HEK293 (cell line): ENCODE data around the gene CHCHD6.

Source experiments
- CTCF ChIA-PET: fragments of 350-600 bp; formaldehyde crosslinking; extraction: SDS; loops from one replicate; lab custom pipeline; 2021; ENCODE audit warnings: antibody characterized with exemption; lab: Yijun Ruan, JAX
- POLR2A ChIA-PET: fragments of 300-600 bp; formaldehyde crosslinking; extraction: SDS; loops from one replicate; lab custom pipeline; 2020; ENCODE audit warnings: antibody characterized with exemption, inconsistent platforms; lab: Yijun Ruan, JAX
- H3K27ac ChIP-seq: fragments of 200-500 bp; sonication (Bioruptor generic); 2 replicates; pipeline ENCODE4 v1.5.1; 2014; ENCODE audit warnings: low read depth, low read length, control low read depth, inconsistent platforms; ENCODE audit errors: extremely low read depth
- H3K36me3 ChIP-seq, 2 experiments: fragments of 200-500 bp in 1 of 2; sonication (Bioruptor generic) in 1 of 2; 1 replicate in 1 of 2; 2 replicates in 1 of 2; pipeline ENCODE4 v1.5.1; 2014 to 2017; ENCODE audit warnings: inconsistent platforms in 2 of 2, low read length in 2 of 2; ENCODE audit not compliant: control insufficient read depth in 2 of 2, insufficient read depth in 1 of 2
- H3K4me1 ChIP-seq: fragments of 200-500 bp; sonication (Bioruptor generic); 2 replicates; pipeline ENCODE4 v1.5.1; 2014; ENCODE audit warnings: mild to moderate bottlenecking, low read length, inconsistent platforms; ENCODE audit not compliant: control insufficient read depth, insufficient read depth
- H3K4me3 ChIP-seq: 2 replicates; pipeline ENCODE4 v1.5.1; 2011; ENCODE audit warnings: low read depth, mild to moderate bottlenecking, control low read depth, low read length, moderate library complexity
- H3K9me3 ChIP-seq: fragments of 200-500 bp; sonication (Bioruptor generic); 2 replicates; pipeline ENCODE4 v1.5.1; 2014; ENCODE audit warnings: low read depth, low read length, inconsistent platforms; ENCODE audit not compliant: control insufficient read depth, insufficient read depth
- GLI4 ChIP-seq: fragments of 450-650 bp; formaldehyde crosslinking; IDR thresholded peaks from 2 replicates; pipeline ENCODE4 v1.5.1; 2016; ENCODE audit warnings: missing biosample characterization, missing genetic modification characterization
- INSM2 ChIP-seq: fragments of 450-650 bp; formaldehyde crosslinking; IDR thresholded peaks from 2 replicates; pipeline ENCODE4 v1.5.1; 2016; ENCODE audit warnings: missing biosample characterization, missing genetic modification characterization
- KLF10 ChIP-seq: fragments of 450-650 bp; IDR thresholded peaks from 2 replicates; pipeline ENCODE4 v1.5.1; 2018; ENCODE audit warnings: missing biosample characterization, mild to moderate bottlenecking, missing genetic modification characterization
- WT1 ChIP-seq: fragments of 450-650 bp; formaldehyde crosslinking; IDR thresholded peaks from 2 replicates; pipeline ENCODE4 v1.5.1; 2016; ENCODE audit warnings: missing biosample characterization, missing genetic modification characterization
- ZBTB26 ChIP-seq: fragments of 450-650 bp; formaldehyde crosslinking; optimal IDR thresholded peaks from 2 replicates; pipeline ENCODE3; 2016; ENCODE audit warnings: missing biosample characterization, mild to moderate bottlenecking, missing genetic modification characterization
- ZBTB48 ChIP-seq: fragments of 450-650 bp; formaldehyde crosslinking; IDR thresholded peaks from 2 replicates; pipeline ENCODE4 v1.5.1; 2016; ENCODE audit warnings: missing biosample characterization, missing genetic modification characterization
- ZBTB49 ChIP-seq: fragments of 450-650 bp; formaldehyde crosslinking; IDR thresholded peaks from 2 replicates; pipeline ENCODE4 v1.5.1; 2016; ENCODE audit warnings: missing biosample characterization, missing genetic modification characterization, low read depth
- ZNF132 ChIP-seq: fragments of 450-650 bp; formaldehyde crosslinking; IDR thresholded peaks from 2 replicates; pipeline ENCODE4 v1.5.1; 2017; ENCODE audit warnings: missing biosample characterization, missing genetic modification characterization, borderline replicate concordance
- ZNF174 ChIP-seq: fragments of 450-650 bp; formaldehyde crosslinking; IDR thresholded peaks from 2 replicates; pipeline ENCODE4 v1.5.0; 2017; ENCODE audit warnings: missing biosample characterization, mild to moderate bottlenecking, missing genetic modification characterization
- ZNF18 ChIP-seq: fragments of 450-650 bp; formaldehyde crosslinking; IDR thresholded peaks from 2 replicates; pipeline ENCODE4 v1.5.1; 2016; ENCODE audit warnings: missing biosample characterization, missing genetic modification characterization
- ZNF280C ChIP-seq: fragments of 450-650 bp; formaldehyde crosslinking; IDR thresholded peaks from 2 replicates; pipeline ENCODE4 v1.5.1; 2016; ENCODE audit warnings: missing biosample characterization, missing genetic modification characterization
- ZNF311 ChIP-seq: fragments of 450-650 bp; formaldehyde crosslinking; IDR thresholded peaks from 2 replicates; pipeline ENCODE4 v1.5.1; 2017; ENCODE audit warnings: missing biosample characterization, missing genetic modification characterization, borderline replicate concordance
- ZNF335 ChIP-seq: fragments of 450-650 bp; formaldehyde crosslinking; conservative IDR thresholded peaks from 2 replicates; pipeline ENCODE4 v1.5.1; 2016; ENCODE audit warnings: missing biosample characterization, missing genetic modification characterization
- ZNF341 ChIP-seq: fragments of 450-650 bp; formaldehyde crosslinking; IDR thresholded peaks from 2 replicates; pipeline ENCODE4; 2016; ENCODE audit warnings: low read depth, missing biosample characterization, missing genetic modification characterization
- ZNF529 ChIP-seq: fragments of 450-650 bp; formaldehyde crosslinking; IDR thresholded peaks from 2 replicates; pipeline ENCODE4 v1.5.1; 2017; ENCODE audit warnings: missing genetic modification characterization, missing biosample characterization; ENCODE audit not compliant: insufficient replicate concordance
- ZNF558 ChIP-seq: fragments of 450-650 bp; formaldehyde crosslinking; IDR thresholded peaks from 2 replicates; pipeline ENCODE4 v1.5.1; 2016; ENCODE audit warnings: missing biosample characterization, missing genetic modification characterization
- ZNF837 ChIP-seq: fragments of 450-650 bp; formaldehyde crosslinking; IDR thresholded peaks from 2 replicates; pipeline ENCODE4 v1.5.1; 2016; ENCODE audit warnings: missing biosample characterization, missing genetic modification characterization
- ZXDB ChIP-seq: fragments of 450-650 bp; formaldehyde crosslinking; IDR thresholded peaks from 2 replicates; pipeline ENCODE4 v1.5.1; 2016; ENCODE audit warnings: missing biosample characterization, missing genetic modification characterization

CHCHD6 gene

GRCh38 chr3:126932188-126932931 lies 228.3 kb downstream of the CHCHD6 start:
- no peak overlapping the region for H3K4me3 ChIP-seq
- ChIA-PET CTCF (no interaction called here), POLR2A (no interaction called here)
- H3K9me3 ChIP-seq = no peaks in the 10 kb centered on the region
- no peaks in the 10 kb centered on the region for H3K4me1 ChIP-seq
- H3K36me3 ChIP-seq = no peaks in the 10 kb centered on the region
- H3K27ac ChIP-seq = no peak overlapping the region
- TF ChIP-seq ZNF837 (tag by site-specific recombination) = no peak
- TF ChIP-seq, all 188 proteins: peak for 0

- Histone ChIP-seq H3K9me3 (no peaks in the 10 kb centered on the region), H3K27ac (no peak overlapping the region), H3K36me3 (no peaks in the 10 kb centered on the region), H3K4me3 (no peak overlapping the region), H3K4me1 (no peaks in the 10 kb centered on the region)
- ChIA-PET POLR2A (no interaction called here), CTCF (interaction anchor here (0.6 kb wide), 2 partner anchors 139 to 354 kb away, joined by 3 to 4 read pairs; partner anchors contain the start of gene PRR20G)
- TF ChIP-seq ZNF174 (tag by site-specific recombination) (no peak), ZNF18 (no peak), ZNF280C (tag by site-specific recombination) (no peak), KLF10 (tag by site-specific recombination) (no peak), INSM2 (tag by site-specific recombination) (no peak), ZXDB (tag by site-specific recombination) (no peak), ZNF341 (tag by site-specific recombination) (no peak), ZNF335 (tag by site-specific recombination) (no peak), ZNF132 (no peak), ZNF311 (tag by site-specific recombination) (no peak), ZBTB48 (tag by site-specific recombination) (no peak), ZBTB26 (tag by site-specific recombination) (no peak)
- TF ChIP-seq, all 188 proteins: peak for 0
Observed at GRCh38 chr3:126934031-126934531, 230.0 kb downstream of the CHCHD6 start.

GRCh38 chr3:126934991-126935390 lies 231.0 kb downstream of the CHCHD6 start:
- H3K36me3 ChIP-seq = no peaks in the 10 kb centered on the region
- CTCF ChIA-PET = no interaction called here

More at GRCh38 chr3:126934991-126935390, 231.0 kb downstream of the CHCHD6 start:
- no peak overlapping the region for H3K27ac ChIP-seq
- TF ChIP-seq ZNF558 (tag by site-specific recombination) = no peak
- no peak for TF ChIP-seq ZNF529 (tag by site-specific recombination)
- no peak for TF ChIP-seq ZBTB49 (tag by site-specific recombination)
- TF ChIP-seq GLI4 (tag by site-specific recombination) = no peak
- no peak for TF ChIP-seq WT1 (tag by site-specific recombination)
- TF ChIP-seq, all 188 proteins: peak for 0
- no peak overlapping the region for H3K4me3 ChIP-seq
- H3K4me1 ChIP-seq = no peaks in the 10 kb centered on the region
- POLR2A ChIA-PET = no interaction called here
- no peaks in the 10 kb centered on the region for H3K9me3 ChIP-seq
